Activated CD8-positive, alpha-beta memory T cell treated with anti-CD3 and anti-CD28 coated beads for 1 hour (primary cell): ENCODE measurements around the gene MAN2A1.

ENCODE experiments used
- DNase-seq, 2 donors: peaks; one replicate each; pipeline ENCODE4 v3.0.0-alpha.2; 2020; ENCODE audit warnings: low read depth in 1 of 2; ENCODE audit errors: extremely low read depth in 1 of 2

The MAN2A1 gene

DNA sequence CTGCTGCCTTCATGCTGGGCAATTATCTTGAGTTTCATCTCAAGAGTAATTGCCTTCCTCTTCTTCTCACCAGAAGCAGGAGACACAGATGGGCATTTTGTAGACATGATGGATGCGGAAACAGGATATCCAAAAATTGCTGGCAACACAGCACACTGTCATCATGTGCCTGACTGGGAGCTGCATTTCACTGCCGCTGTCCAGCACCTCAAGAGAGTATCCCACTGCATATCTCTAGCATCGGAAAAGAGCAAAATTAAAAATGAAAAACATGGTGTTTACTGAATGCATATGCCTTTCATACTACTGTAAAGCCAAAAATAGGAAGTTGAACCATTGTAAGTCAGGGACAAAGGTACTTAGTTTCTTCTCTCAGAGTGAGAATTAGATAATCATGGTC lies 210.7 kb downstream of the MAN2A1 start:
- DNase-seq: no peak

- DNase-seq: no peak
Observed at GRCh38 chr5:109900911-109901627, 211.3 kb downstream of the MAN2A1 start.

DNA sequence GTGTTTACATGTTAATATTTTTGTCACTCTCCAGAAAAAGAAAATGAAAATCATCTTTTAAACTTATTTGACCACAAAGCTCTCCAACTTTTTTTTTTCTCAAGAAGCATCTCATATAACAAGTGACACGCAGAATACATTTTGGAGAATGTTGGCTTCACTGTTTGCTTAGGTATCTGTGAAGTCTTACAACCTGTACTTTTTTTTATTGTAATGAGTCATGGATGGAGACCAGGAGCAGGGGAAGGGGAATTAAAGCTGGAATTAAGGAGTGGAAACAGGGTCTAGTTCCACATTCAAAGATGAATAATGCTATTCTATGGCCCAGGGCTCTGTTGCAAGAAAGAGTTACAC lies 211.9 kb downstream of the MAN2A1 start:
- DNase-seq: no peak

DNA sequence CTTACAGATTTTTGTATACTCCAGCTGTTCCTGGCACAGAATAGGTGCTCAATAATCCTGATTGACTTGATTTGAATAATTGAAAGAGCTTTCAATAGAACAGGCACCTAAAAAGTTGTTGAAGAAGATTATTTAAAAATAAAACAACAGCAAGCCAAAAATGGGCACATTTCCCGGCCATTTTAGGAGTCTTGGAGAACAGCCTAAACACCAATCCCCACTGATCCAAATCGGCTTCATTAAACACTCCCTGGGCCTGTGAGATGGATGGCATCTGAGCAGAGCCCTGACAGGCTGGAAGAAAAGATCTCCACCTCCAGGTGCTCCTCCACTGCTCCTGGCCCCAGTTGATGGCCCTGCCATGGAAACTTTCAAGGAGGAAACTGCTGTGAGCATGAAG lies 213.3 kb downstream of the MAN2A1 start:
- DNase-seq: no peak

DNA sequence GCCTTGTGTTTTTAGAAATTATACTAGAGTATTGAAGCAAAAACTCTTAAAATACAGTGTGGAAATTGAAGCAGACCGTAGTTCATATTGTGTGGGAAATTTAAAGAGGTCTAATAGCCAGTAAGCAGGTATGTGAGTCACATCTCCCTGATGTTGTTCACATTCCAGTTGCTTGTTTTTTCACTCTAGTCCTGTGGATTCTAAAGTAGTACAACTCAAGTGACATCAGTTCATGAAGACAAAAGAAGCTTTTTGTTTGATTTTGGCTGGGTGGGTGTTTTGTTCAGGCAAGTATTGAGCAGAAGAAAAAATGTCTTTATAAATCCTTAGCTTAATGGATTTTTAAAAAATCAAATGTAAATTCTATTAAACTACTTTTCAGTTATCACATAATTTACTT lies 216.2 kb downstream of the MAN2A1 start:
- DNase-seq: no peak

DNA sequence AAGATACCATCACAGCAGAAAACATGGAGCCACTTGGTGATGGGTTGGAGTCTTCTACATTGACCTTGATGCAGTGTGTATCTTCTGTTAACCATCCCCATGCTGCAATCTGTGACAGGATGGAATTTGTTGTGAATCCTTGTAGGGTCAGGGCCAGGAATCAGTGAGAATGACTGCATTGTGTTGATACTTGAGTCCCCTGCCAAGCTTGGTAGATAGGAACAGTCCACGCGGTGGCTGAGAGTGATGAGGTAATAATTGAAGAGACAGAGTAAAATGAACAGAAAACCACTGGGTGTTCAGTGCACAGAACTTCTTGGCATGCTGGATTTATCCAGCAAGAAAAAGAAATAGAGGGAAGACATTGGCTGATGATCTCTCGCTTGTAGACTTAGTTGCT lies 217.5 kb downstream of the MAN2A1 start:
- DNase-seq: no peak

DNA sequence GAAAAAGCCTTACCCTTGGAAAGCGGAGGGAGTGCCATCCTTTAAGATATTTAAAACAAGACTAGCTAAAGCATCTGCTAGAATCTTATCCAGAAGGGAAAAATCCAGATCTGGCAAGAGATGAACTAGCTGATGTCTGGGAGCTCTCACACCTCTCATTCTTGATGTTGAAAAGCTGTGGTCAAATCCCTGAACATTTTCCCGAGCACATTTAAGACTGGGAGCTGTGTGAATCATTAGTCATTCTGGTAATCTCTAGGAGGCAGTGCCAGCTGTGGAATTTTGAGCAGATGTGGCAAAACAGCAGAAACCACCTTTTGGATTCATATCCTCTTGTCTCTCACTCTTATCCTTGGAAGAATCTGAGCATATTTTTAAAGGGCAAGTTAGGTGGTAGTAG lies 218.0 kb downstream of the MAN2A1 start:
- DNase-seq: no peak

GRCh38 chr5:109908366-109908765 lies 218.6 kb downstream of the MAN2A1 start:
- DNase-seq: no peak

DNA sequence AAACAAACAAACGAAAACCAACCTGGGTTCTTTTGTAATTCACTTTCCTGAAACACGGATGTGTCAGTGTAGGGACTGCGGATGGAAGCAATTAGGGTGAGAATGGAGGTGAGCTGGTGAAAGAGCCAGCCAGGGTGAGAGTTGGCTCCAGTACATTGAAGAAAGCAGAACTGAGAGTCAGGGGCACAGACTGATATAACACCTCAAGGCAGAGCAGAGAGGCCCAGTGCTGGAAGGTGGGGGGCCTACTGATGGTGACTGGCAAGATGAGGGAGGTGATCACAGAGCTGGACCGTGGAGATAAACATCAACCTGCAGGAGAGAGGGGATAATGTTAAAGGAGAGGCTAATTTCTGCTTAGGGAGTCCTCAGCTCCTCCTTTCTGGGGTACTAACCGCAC lies 221.1 kb downstream of the MAN2A1 start:
- no peak for DNase-seq

GRCh38 chr5:109911731-109912130 lies 222.0 kb downstream of the MAN2A1 start:
- DNase-seq: no peak

DNA sequence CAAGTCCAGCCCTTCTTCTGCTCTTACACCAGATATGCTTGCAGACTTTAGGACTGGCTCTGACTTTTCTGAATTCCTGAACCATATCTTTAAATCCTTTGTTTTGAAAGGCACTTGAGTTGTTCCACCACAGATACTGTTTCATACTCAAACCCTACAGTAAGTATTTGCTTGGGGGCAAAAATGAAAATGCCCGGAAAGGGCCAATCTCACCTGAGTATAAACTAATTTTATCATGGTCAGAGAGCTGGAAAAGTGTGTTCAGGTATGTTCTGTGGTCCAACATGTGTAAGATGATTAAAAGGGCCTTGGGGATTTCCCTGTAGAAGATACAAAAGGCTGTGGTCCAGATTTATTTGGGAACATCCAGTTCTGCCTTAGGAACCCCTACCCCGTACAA lies 225.2 kb downstream of the MAN2A1 start:
- no peak for DNase-seq

DNA sequence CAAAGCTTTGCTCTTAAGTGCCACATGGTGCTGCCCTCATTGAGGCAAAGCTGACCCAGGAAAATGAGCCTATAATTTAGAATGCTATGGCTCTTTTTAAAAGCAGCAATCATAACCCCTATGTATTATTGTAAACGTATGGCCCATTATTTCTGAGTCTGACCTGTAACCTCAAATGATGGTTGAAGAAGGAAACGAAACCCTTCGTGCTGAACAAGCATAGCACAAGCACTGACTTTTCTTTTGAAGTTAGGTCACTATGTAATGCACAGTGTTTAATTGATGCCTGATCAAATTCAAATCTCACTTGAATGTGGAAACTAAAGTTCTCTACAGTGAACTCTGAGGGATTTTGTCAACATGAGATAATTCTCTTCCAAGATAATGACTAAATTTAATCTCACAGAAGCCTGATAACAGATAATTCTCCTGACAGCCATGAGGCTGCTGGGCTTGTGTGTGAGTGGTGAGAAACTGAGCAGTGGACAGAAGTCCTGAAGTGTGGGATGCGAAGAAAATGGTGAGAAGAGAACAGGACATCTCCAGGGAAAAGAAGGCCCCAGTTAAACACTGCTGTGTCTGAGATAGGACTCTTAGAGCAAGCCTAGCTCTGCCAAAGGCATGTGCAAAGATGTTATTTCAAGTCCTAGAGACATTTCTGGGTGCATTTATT lies 226.9 kb downstream of the MAN2A1 start:
- DNase-seq: no peak
